OCI-LY3 (cell line): ENCODE results near the gene WDR19.

Experiments
- EZH2phosphoT487 ChIP-seq: fragments of 200-600 bp; shearing (Covaris generic); IDR thresholded peaks from 2 replicates; pipeline ENCODE4 v1.6.1; 2018; ENCODE audit warnings: antibody characterized with exemption, mixed run types, low read depth
- TF ChIP-seq, protein P1 (sequence below): fragments of 200-600, 300-600 bp; sonication (generic); IDR thresholded peaks from 2 replicates; pipeline ENCODE4 v1.5.1; 2014; ENCODE audit warnings: antibody characterized with exemption, low read length, low read depth

DNA sequence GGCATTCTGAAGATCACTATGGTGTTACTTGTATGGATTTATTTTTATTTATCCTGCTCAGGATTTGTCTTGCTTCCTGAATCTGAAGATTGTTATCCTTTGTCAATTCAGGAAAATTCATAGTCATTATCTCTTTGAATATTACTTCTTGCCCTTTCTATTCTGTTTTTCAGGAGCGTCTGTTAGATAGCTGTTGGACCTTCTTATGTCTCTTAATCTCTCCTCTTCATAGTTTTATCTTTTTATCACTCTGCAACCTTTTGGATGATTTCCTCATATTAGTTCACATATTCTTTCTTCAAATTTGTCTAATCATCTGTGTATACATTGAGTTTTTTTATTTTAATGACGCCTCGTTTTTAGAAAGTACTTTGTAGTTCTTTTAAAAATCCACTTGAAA lies 19.6 kb downstream of the WDR19 start:
- TF ChIP-seq, protein P1, sequence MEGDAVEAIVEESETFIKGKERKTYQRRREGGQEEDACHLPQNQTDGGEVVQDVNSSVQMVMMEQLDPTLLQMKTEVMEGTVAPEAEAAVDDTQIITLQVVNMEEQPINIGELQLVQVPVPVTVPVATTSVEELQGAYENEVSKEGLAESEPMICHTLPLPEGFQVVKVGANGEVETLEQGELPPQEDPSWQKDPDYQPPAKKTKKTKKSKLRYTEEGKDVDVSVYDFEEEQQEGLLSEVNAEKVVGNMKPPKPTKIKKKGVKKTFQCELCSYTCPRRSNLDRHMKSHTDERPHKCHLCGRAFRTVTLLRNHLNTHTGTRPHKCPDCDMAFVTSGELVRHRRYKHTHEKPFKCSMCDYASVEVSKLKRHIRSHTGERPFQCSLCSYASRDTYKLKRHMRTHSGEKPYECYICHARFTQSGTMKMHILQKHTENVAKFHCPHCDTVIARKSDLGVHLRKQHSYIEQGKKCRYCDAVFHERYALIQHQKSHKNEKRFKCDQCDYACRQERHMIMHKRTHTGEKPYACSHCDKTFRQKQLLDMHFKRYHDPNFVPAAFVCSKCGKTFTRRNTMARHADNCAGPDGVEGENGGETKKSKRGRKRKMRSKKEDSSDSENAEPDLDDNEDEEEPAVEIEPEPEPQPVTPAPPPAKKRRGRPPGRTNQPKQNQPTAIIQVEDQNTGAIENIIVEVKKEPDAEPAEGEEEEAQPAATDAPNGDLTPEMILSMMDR: no peak
- no peak for TF ChIP-seq EZH2phosphoT487
